HG03439 (cell line): Measurements from ENCODE around the gene SIGLEC10.

Experiments used
- ATAC-seq: cut with Tn5 transposase; IDR thresholded peaks from one replicate; pipeline ENCODE4 v1.9.1; 2021; ENCODE audit warnings: mild to moderate bottlenecking, moderate library complexity; ENCODE audit not compliant: unreplicated experiment

SIGLEC10 gene

GRCh38 chr19:51396175-51396574, 21.3 kb downstream of the SIGLEC10 start:
- no peak for ATAC-seq

DNA sequence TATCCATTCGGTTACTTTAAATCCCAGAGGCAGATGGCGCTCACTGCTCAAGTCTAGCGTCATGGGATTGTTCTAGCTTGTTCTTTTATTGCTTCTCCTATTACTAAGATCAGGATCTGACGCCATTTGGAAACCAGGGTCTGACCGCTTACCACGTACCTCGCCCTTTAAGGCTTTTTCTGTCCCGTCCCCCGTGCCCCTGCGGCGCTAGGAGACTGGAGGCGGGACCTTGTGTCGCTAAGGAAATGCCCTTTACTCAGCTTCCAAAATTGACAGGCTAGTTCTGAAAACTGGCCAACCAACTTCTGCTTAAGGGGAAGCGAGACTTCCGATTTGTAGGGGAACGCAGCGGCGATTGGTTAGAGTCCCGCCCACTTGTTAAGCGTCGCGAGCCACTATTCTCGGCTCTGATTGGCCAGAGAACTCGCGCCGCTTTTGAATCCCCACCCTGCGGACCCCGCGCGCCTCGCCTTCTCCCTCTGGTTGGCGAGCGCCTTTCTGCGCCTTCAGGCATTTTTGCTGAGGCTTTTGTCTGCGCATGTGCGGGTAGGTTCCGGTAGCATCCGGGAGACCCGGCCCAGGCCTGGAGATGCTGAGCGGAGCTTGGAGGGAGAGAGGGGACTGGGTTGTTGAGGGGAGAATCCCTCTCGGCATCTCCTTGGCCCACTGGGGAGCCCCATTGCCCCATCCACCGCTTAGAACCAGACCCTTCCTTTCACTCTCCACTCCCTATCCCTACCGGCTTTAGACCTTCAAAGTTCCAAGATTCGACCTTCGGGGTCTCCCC, 23.2 kb downstream of the SIGLEC10 start:
- ATAC-seq: peak; percentile 86

DNA sequence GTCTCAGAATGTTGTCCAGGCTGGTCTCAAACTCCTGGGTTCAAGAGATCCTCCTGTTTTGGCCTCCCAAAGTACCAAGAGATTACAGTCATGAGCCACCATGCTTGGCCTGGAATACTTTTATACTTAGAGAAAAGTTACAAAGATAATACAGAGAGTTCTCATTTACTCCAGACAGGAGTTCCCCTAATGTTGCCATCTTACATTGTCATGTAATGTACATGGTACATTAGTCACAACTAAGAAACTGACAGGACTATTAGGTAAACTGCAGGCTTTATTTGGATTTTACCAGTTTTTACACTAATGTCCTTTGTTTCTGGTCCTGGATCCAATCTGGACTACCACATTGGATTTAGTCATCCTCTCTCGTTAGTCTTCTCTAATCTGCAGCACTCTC, 24.7 kb downstream of the SIGLEC10 start:
- no peak for ATAC-seq

DNA sequence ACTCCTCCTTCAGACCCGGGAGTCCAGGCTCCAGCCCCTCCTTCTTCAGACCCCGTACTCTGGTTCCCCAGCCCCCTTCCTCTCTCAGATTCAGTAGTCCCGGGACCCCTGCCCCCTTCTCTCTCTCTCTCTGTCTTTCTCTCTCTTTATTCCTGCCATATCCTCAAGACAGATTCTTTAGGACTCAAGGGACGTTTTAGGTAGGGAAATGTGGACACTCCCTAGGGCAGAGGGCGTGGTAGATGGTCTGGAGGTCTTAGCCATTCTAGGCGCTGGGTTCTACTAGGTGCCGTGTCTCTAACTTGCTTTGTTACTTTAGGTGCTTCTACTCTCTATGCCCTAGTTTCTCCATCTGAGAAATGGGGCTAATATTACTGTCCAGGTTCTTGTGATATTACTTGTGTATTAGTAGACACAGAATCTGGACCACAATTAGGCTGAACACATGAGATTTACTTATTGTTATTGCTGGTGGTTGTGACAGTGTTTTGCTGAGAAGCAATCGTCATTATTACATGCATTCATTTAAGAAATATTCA, 26.3 kb downstream of the SIGLEC10 start:
- ATAC-seq: no peak

DNA sequence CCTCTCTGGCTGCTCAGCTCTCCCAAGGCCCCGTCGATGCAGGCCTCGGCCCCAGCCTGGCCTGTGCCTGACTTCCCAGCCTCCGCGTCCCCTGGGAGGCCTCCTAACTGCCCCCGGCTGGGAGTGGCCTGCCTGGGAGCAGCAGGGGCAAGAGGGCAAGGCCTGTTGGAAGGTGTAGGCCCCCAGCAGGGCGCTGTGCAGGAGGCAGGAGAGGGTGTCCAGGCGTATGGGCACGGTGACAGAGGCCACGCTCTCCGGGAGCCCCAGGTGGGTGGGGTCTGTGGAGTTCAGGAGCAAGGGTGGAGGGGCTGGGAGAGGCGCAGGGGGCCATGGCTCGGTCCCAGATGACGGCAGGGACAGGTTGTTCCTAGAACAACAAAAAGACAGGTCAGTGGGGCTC, 28.3 kb downstream of the SIGLEC10 start:
- ATAC-seq: no peak

- ATAC-seq: no peak
Measured at GRCh38 chr19:51387924-51388389, 29.5 kb downstream of the SIGLEC10 start, which contains the start of gene LIM2. Gene LIM2, minus strand, starts transcription at chr19:51387974. Its CDS starts 531 bp downstream, at chr19:51387443.

DNA sequence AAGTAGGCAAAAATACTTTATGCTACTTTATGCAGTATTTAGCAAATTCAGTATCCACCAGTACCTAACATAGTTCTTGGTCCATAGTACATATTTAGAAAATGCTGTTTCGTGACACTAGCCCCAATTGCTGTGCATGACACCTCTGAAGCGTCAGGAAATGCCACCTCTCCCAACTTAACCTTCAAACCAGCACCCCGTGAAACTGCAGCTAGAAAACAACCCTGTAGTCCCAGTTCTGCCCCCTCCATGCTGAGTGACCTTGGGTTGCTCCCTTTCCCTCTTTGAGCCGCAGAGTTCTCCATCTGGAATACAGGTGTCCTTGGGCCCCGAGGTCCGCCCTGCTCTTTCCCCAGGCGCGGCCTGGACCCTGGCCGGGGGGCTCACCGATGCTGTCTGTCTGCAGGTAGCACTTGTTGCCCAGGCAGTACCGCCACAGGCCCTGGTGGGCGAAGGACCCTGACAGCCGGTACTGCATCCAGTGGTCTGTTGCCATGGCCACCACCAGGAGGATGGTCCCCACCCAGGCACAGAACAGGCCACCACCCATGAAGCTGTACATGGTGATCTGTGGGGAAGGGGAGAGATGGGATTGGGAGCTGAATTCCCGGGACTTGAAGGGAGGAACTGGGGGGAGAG, 30.4 kb downstream of the SIGLEC10 start:
- ATAC-seq: no peak

DNA sequence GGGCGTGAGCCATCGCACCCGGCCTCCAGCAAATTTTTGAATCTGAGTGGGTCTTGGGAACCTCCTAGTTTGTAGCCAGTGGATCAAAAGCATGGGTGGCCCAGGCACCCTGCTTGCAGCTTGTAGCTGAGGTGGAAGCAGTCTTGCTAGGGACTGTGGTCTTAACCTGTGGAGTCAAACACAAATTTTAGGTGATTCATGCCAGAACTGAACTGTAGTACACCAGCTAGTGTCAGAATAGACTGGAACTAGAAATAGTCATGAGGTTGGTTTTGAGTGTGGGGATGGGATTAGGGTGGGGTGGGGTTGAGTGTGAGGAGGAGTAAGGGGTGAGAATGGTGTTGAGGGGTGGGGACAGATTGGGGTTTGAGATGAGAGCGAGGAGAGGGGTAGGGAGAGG, 35.4 kb downstream of the SIGLEC10 start:
- no peak for ATAC-seq

DNA sequence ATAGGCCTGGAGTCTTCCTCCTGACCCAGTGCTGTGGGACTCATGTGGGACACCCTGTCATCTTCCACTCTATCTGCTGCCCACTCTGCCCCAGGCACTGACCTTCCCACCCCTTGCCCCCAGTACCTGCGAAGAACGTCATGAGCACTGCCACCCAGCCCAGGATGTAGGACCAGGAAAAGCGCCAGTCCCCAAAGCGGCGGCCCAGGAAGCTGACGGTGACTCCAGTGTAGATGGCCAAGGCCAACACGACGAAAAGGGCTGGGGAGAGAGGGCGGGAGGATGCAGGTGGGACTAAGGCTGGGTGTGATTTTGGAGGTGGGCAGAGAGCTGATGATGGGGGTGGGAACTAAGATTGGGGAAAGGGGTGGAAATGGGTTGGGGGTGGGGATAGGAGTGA, 37.1 kb downstream of the SIGLEC10 start:
- no peak for ATAC-seq

DNA sequence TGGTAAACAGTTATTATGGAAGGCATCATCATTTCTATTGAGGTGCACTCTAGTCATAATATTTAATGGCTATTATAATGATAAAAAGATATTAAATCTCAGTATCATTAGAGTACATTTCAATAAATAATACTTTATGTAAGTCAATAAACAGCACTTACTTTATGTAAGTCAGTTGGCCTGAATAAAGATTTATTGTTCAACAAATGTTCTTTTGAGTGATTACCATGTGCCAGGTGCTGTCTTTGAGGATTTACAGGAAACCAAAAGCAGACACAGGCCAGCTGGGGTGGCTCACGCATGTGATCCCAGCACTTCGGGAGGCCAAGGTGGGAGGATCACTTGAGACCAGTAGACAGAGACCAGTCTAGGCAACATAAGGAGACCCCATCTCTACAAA, 40.0 kb downstream of the SIGLEC10 start:
- no peak for ATAC-seq

- no peak for ATAC-seq
Measured at GRCh38 chr19:51375504-51376221, 41.8 kb downstream of the SIGLEC10 start.

DNA sequence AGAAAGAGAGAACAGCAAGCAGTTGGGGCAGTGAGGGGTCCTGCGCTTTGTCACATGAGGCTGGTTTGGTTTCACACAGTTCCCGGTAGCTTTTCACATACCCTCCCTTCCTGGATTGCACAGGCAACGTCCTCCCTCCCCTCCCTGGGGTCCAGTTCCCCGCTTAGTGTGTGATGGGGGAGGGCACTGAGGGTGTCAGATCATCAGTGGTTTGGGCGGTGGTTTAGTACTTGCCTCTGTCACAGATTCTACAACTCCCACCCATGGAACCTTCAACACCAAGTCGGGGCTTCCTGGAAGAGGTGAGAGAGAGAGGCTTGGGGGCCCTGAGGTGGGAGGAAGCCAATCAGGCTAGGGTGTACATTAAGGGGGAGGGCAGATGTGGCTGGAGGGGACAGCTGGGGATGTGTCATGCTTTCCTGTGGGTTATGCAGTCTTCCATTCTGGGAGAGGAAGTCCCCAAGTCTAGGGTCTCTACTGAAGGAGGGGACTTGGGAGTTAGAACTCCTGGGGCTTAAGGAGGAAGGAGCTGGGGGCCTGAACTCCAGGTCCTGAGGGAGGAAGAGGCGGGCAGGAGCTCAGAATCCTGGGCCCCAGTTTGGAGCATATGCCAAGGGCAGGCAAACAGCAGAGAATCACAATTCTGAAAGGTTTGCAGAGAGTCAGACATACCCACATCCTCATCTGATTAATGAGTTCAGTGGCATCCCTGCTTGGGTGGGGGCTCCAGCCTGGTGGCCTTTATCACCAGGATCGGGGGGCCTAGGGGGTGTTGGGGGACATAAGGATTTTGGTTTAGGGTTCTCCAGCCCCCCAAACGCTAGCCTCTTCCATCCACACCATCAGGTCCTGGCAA, 44.6 kb downstream of the SIGLEC10 start, which contains the start of gene NKG7:
NKG7 (minus strand) TSS at position 6 of the 856 bp plus-strand sequence. CDS start 119 bp downstream, outside the sequence.
- ATAC-seq: no peak

DNA sequence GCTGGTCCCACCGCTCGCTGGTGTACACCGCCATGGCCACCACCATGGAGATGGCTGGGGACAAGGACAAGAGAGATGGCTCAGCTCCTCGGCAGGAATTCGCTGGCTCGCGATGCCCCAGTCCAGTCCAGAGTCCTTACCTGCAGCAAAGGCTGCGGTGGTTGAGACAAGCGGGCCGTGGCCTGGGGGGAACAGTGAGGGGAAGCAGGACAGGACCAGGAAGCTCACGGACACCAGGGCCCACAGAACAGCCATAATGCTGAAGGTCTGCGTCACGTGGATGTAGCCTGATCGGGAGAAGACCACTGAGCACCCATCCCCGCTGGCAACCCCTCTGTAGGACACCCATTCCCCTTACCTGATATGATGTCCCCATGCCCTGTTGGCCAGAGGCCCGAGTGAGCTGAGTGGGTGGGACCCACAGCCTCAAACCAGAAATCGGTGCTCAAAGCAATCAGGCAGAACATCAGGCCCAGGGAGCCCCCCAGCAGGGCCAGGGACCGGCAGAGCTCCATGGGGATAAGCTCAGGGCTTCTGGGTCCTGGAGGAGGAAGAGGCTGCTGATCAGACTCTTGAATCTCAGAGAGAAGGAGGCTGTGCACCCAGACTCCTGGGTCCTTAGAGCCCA, 45.3 kb downstream of the SIGLEC10 start:
- ATAC-seq: no peak

DNA sequence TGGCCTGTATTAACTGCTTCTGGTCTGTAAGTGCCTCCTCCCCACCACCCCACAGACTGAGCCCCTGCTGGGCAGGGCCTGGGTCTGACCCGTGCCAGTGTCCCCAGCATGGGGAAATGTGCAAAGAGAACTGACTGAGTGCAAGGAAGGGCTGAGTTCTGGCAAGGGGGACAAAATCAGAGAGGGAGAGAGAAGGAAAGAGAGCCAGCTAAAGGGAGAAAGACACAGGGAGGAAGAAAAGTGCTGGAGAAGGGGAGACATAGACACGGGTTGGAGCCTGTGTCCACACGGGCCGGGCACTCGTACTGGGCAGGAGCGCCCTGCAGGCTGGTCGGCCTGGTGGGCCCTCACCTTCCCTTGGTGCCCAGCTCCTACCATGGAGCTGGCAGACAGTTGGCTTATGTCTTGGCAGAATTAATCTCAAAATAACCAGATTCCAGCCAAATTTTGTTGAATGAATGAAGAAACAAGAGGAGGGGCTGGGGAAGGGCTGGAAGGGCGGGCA, 46.2 kb downstream of the SIGLEC10 start:
- ATAC-seq: no peak

DNA sequence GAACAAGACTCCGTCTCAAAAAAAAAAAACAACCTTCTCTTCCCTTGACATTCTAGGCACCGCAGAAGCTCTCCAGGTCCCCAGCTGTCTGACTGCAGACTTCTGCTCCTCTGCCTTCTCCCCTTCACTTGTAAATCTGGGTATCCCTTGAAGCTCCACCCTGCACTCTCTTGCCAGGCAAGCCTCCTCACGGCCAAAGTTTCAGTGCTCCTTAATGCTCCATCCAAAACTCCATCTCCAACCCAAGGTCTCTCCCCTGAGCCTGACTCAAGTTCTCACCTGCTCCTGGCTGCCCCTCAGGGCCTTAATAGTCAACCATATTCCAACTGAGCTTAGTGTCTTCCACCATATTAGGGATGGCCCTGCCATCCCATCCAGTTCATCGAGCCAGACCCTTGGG, 47.2 kb downstream of the SIGLEC10 start:
- ATAC-seq: no peak

- ATAC-seq: no peak
Measured at GRCh38 chr19:51368366-51369282, 48.8 kb downstream of the SIGLEC10 start, which contains the start of gene CLDND2. Gene CLDND2, minus strand, starts transcription at chr19:51369003. Its CDS starts 426 bp downstream, at chr19:51368577.

GRCh38 chr19:51367565-51368365, 49.7 kb downstream of the SIGLEC10 start:
- peak; percentile 65 for ATAC-seq

- ATAC-seq: no peak
Measured at GRCh38 chr19:51367255-51367564, 50.2 kb downstream of the SIGLEC10 start.
